ENCODE results near the gene IL3.

DNA sequence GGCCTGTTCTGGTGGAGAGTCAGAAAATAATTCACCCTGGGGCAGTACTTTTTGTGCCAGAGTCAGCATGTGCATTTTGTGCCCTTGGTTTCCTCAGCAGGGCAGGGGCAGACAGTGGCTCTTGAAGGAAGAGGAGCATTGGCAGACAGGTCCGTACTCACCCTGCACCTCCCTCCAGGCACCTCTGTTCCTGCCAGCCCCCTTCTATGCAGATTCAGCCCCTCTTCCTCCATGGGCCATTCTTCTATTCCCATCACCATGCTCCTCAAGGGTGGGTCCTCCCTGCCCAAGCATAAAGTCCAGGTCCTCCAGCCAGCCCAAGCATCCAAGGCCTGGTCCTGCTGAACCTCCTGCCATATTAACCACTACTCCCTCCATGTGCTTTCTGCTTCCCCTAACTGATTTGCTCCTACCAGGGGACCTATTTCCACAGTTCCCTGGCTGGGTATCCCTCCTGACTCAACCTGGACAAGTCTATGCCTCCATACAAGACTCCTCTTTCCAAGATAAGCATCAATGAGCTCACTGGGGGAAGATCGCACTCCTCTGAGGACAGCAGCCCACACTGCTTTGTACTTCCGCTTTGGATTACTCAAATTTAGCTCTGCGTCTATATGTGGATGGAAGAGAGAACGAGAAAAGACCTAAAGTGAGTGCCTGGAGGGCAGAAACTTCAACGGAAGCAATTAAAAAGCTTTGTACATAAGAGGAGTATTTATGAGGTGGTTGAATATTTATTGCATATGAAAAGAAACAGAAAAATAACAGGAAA lies 39.7 kb upstream of the IL3 start:
- TF ChIP-seq, protein P1, sequence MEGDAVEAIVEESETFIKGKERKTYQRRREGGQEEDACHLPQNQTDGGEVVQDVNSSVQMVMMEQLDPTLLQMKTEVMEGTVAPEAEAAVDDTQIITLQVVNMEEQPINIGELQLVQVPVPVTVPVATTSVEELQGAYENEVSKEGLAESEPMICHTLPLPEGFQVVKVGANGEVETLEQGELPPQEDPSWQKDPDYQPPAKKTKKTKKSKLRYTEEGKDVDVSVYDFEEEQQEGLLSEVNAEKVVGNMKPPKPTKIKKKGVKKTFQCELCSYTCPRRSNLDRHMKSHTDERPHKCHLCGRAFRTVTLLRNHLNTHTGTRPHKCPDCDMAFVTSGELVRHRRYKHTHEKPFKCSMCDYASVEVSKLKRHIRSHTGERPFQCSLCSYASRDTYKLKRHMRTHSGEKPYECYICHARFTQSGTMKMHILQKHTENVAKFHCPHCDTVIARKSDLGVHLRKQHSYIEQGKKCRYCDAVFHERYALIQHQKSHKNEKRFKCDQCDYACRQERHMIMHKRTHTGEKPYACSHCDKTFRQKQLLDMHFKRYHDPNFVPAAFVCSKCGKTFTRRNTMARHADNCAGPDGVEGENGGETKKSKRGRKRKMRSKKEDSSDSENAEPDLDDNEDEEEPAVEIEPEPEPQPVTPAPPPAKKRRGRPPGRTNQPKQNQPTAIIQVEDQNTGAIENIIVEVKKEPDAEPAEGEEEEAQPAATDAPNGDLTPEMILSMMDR (conservative IDR thresholded peaks at IDR 0.05; ENCODE audit: low read depth, low read length): no peak
- no peak for TF ChIP-seq EZH2 (IDR thresholded peaks at IDR 0.05; ENCODE audit: borderline replicate concordance, low read depth, low read length, poor library complexity, severe bottlenecking)

All from A673 (cell line).